HCT116 (cell line): Measurements from ENCODE around the gene NR6A1.

Experiments used
- CTCF ChIP-seq, 3 experiments: fragments of 200-600 bp in 1 of 3; sonication (generic) in 1 of 3; IDR thresholded peaks in 2 of 3; conservative IDR thresholded peaks in 1 of 3; 2 replicates each; pipeline ENCODE4 v1.5.1; 2012 to 2017; ENCODE audit warnings: low read depth in 2 of 3, low read length in 2 of 3, antibody characterized with exemption in 1 of 3, borderline replicate concordance in 1 of 3, control low read depth in 1 of 3, mild to moderate bottlenecking in 1 of 3, mixed read lengths in 1 of 3, mixed run types in 1 of 3, moderate library complexity in 1 of 3; ENCODE audit not compliant: insufficient read depth in 1 of 3
- YY1 ChIP-seq: IDR thresholded peaks from 2 replicates; pipeline ENCODE4 v1.6.1; 2011; ENCODE audit warnings: low read length, low read depth, moderate library complexity, mild to moderate bottlenecking; ENCODE audit not compliant: insufficient replicate concordance; ENCODE audit errors: extremely low read depth

DNA sequence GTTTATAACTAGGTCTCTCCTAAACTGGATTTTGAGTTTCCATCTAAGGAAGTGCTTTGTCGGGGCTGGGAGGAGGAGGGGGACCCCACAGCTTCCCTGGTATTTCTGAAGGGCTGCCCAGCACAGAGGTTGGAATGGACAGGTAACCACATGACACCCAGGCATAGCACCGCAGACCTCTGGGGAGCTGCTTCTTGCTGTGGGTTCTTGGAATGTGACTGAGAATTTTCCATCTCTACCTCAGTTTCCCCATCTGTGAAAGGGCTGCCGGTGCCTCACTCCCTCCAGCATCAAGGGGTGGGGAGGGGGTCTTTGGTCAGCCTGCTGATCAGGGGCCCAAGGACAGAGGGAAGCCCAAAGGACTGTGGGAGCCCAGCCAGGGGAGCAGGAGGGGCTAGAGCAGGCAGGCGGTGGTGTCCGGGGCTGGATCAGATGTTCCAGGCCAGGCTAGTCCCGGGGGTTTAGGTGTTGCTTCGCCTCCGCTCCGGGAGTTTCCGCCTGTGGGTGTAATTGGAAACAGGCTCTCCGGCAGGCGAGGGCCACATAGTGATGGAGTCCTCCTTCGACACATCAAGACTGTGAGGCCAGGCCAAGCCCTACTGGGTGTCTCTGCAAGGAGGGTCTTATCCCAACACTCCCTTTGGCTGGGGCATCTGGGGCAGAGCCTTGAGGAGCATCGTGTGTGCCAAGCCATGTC is 9.1 kb upstream of the NR6A1 start:
- TF ChIP-seq CTCF (IDR thresholded peaks at IDR 0.05 in 2 of 3, conservative IDR thresholded peaks at IDR 0.05 in 1 of 3; ENCODE audit: borderline replicate concordance in 1 of 3, insufficient read depth in 1 of 3, low read depth in 2 of 3, low read length in 2 of 3) (no peak), YY1 (no peak)
